HAP-1 (cell line): Measurements from ENCODE around the gene ECM1.

Experiments used
- DNase-seq, 2 experiments: peaks; one replicate each; pipeline ENCODE4 v3.0.0-alpha.2; 2016 to 2020; ENCODE audit warnings: low spot score in 2 of 2
- H3K27me3 ChIP-seq: fragments of 250-450 bp; sonication (Bioruptor Pico); 2 replicates; pipeline ENCODE4 v1.5.1; 2020; ENCODE audit warnings: low read depth, mild to moderate bottlenecking, moderate library complexity
- H3K36me3 ChIP-seq: fragments of 250-450 bp; sonication (Bioruptor Pico); replicated peaks from 2 replicates; pipeline ENCODE4 v1.5.1; 2020; ENCODE audit warnings: mild to moderate bottlenecking
- H3K4me1 ChIP-seq: fragments of 250-450 bp; sonication (Bioruptor Pico); 2 replicates; pipeline ENCODE4 v1.5.1; 2020; ENCODE audit warnings: mild to moderate bottlenecking
- H3K4me3 ChIP-seq: fragments of 250-450 bp; sonication (Bioruptor Pico); 2 replicates; pipeline ENCODE4 v1.5.1; 2020; ENCODE audit warnings: mild to moderate bottlenecking, moderate library complexity
- H3K9me3 ChIP-seq: fragments of 250-450 bp; sonication (Bioruptor Pico); 2 replicates; pipeline ENCODE4 v1.5.1; 2020; ENCODE audit warnings: mild to moderate bottlenecking, moderate library complexity
- in situ Hi-C: fragments of 300-500 bp; cut with MboI; formaldehyde crosslinking; loops from 3 replicates; pipeline ENCODE4 v1.14.3; 2020; ENCODE audit warnings: low sequenced_read_pairs, inconsistent platforms, mixed read lengths

Gene ECM1

GRCh38 chr1:150516050-150516591 lies 8.2 kb downstream of the ECM1 start:
- no peaks in the 10 kb centered on the region for H3K9me3 ChIP-seq
- H3K4me1 ChIP-seq = peaks cover 11% of the 10 kb centered on the region
- no peaks in the 10 kb centered on the region for H3K36me3 ChIP-seq
- H3K27me3 ChIP-seq = no peaks in the 10 kb centered on the region
- DNase-seq = peak in 1 of 2 experiments; percentile 52
- peak overlapping the region; percentile 48 for H3K4me3 ChIP-seq
- in situ Hi-C loops = no loop called here

- DNase-seq = peak in 1 of 2 experiments; percentile 90
- Histone ChIP-seq H3K4me1 (peaks cover 11% of the 10 kb centered on the region), H3K36me3 (no peaks in the 10 kb centered on the region), H3K9me3 (no peaks in the 10 kb centered on the region), H3K27me3 (no peaks in the 10 kb centered on the region), H3K4me3 (peak overlapping the region; percentile 48)
- in situ Hi-C loops = no loop called here
These were observed 8.7 kb downstream of the ECM1 start for GRCh38 chr1:150516616-150517015.

- in situ Hi-C loops = no loop called here
- DNase-seq = no peak
These were observed 13.5 kb downstream of the ECM1 start for GRCh38 chr1:150521196-150521968.

GRCh38 chr1:150525348-150525747 lies 17.4 kb downstream of the ECM1 start:
- H3K9me3 ChIP-seq = no peaks in the 10 kb centered on the region
- no peaks in the 10 kb centered on the region for H3K27me3 ChIP-seq
- DNase-seq = no peak
- in situ Hi-C loops = no loop called here
- no peaks in the 10 kb centered on the region for H3K4me1 ChIP-seq
- no peak overlapping the region for H3K4me3 ChIP-seq
- H3K36me3 ChIP-seq = no peaks in the 10 kb centered on the region

More at GRCh38 chr1:150521196-150521968, 13.5 kb downstream of the ECM1 start:
- H3K4me1 ChIP-seq = peaks cover 7% of the 10 kb centered on the region
- H3K27me3 ChIP-seq = no peaks in the 10 kb centered on the region
- H3K36me3 ChIP-seq = no peaks in the 10 kb centered on the region
- H3K9me3 ChIP-seq = no peaks in the 10 kb centered on the region
- H3K4me3 ChIP-seq = no peak overlapping the region

- H3K27me3 ChIP-seq = no peaks in the 10 kb centered on the region
- no peak overlapping the region for H3K4me3 ChIP-seq
- no peak for DNase-seq
- H3K4me1 ChIP-seq = no peaks in the 10 kb centered on the region
- in situ Hi-C loops = no loop called here
- H3K36me3 ChIP-seq = no peaks in the 10 kb centered on the region
- no peaks in the 10 kb centered on the region for H3K9me3 ChIP-seq
These were observed 20.3 kb downstream of the ECM1 start for GRCh38 chr1:150528196-150528595.

GRCh38 chr1:150529017-150529416 lies 21.1 kb downstream of the ECM1 start:
- Histone ChIP-seq H3K27me3 (no peaks in the 10 kb centered on the region), H3K9me3 (no peaks in the 10 kb centered on the region), H3K36me3 (no peaks in the 10 kb centered on the region), H3K4me3 (no peak overlapping the region), H3K4me1 (no peaks in the 10 kb centered on the region)
- in situ Hi-C loops = no loop called here
- no peak for DNase-seq

DNA sequence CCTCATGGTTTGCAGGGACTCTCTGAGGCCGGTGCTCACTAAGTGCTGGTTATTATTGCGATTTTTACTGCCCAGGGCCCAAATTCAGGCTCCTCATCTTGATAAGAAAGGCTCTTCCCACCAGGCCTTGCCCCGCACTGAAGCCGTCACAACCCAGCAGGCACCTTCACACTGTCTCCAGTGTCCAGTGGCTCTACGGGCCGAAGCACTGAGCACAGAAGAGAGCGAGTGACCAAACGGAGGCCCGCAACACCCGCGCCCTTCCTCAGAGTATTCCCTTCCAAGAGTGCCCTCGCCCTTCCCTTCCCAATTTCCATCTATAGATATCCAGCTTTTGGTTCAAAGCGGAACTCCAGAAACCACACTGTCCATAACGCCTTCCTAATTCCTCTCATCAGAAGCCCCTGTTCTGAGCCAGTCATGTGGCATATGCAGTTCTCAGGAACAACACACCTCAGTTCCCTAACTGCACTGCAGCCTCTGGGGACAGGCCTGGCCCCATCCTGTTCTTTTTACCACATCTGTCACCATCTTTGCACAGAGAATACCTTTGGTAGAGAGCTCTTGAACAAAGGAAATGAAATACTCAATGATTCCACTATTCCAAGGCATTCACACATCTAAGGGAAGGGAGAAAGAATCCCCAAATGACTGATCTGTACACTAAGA lies 22.7 kb downstream of the ECM1 start:
- no peaks in the 10 kb centered on the region for H3K9me3 ChIP-seq
- no peaks in the 10 kb centered on the region for H3K27me3 ChIP-seq
- H3K36me3 ChIP-seq = no peaks in the 10 kb centered on the region
- H3K4me3 ChIP-seq = no peak overlapping the region
- in situ Hi-C loops = no loop called here
- H3K4me1 ChIP-seq = no peaks in the 10 kb centered on the region
- no peak for DNase-seq

DNA sequence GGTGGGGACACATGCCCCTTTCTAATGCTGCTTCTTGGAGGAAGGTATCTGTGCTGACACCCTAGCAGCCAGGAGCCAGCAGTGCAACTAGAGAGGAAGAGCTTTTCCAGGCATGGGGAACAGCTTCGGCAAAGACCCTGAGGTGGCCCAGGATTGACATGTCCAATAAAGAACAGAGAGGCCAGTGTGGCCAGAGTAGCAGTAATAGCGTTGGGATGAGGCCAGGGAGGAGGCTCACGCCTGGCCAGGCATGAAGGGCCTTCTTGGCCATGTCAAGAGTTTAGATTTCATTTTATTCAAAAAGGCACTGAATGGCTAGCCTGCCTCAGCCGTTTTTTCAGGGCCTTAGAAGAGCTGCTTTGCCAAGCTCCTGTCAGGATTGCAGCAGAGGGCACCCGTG lies 25.0 kb downstream of the ECM1 start:
- no peaks in the 10 kb centered on the region for H3K36me3 ChIP-seq
- no peaks in the 10 kb centered on the region for H3K4me1 ChIP-seq
- no peaks in the 10 kb centered on the region for H3K9me3 ChIP-seq
- no peak overlapping the region for H3K4me3 ChIP-seq
- in situ Hi-C loops = no loop called here
- DNase-seq = no peak
- no peaks in the 10 kb centered on the region for H3K27me3 ChIP-seq

DNA sequence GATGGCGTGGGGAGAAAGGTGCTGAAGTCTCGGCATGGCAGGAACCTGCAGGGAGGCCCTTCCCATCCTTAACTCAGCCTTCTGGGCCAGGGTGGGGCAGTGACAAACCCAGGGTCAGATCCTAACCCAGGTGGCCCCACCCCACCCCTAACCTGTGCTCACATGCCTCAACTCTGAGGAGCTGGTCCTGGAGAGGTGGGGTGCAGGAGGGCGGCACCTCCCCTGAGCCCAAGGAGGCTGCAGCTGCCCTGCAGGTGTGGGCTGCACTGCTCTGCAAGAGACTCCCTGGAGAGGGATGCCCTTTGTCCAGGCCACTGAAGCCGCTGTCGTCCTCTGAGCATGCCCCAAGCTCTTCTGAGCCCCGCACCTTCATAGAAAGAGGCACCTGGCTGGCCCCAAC lies 26.1 kb downstream of the ECM1 start:
- H3K9me3 ChIP-seq = no peaks in the 10 kb centered on the region
- no peak for DNase-seq
- in situ Hi-C loops = no loop called here
- H3K36me3 ChIP-seq = no peaks in the 10 kb centered on the region
- no peaks in the 10 kb centered on the region for H3K4me1 ChIP-seq
- no peak overlapping the region for H3K4me3 ChIP-seq
- no peaks in the 10 kb centered on the region for H3K27me3 ChIP-seq

DNA sequence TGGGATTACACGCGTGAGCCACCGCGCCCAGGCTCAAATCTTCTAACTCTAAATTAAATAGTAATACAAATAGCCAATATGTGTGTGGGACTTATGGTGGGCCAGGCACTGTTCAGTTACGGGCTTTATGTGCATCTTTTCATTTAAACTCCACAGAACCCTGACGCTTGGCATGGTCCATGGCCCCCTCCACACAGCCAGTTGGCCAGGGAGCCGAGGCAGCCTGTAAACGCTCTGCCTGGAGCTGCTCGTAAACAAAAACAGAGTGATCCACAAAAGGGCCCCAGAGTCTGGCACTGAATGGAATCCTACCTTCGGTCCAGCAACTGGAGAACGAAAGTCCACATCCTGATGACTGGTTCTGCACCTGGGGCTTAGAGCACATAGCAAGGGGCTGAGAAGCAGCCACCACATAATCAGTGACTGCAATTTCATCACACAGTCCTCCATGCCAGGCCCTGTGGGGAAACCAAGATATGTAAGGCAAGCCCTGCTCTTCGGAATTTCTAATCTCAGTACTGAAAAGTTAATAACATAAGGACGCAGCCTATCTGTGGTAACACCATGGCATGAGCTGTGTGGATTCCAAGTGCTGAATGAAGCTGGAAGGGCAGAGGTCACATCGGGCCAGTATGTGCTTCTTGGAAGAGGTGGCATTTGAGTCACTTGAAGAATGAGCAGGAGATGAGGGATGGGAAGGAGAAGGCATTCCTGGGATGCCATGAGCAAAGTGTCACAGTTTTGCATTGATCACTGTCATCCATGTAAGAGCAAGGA lies 27.8 kb downstream of the ECM1 start:
- H3K36me3 ChIP-seq = no peaks in the 10 kb centered on the region
- H3K4me3 ChIP-seq = no peak overlapping the region
- no peak for DNase-seq
- in situ Hi-C loops = no loop called here
- no peaks in the 10 kb centered on the region for H3K4me1 ChIP-seq
- no peaks in the 10 kb centered on the region for H3K27me3 ChIP-seq
- H3K9me3 ChIP-seq = no peaks in the 10 kb centered on the region

- H3K36me3 ChIP-seq = no peaks in the 10 kb centered on the region
- DNase-seq = no peak
- in situ Hi-C loops = no loop called here
- no peak overlapping the region for H3K4me3 ChIP-seq
- H3K27me3 ChIP-seq = no peaks in the 10 kb centered on the region
- H3K4me1 ChIP-seq = no peaks in the 10 kb centered on the region
- H3K9me3 ChIP-seq = no peaks in the 10 kb centered on the region
These were observed 29.2 kb downstream of the ECM1 start for GRCh38 chr1:150536836-150537731.

GRCh38 chr1:150537732-150538684 lies 30.1 kb downstream of the ECM1 start:
- Histone ChIP-seq H3K9me3 (no peaks in the 10 kb centered on the region), H3K4me1 (no peaks in the 10 kb centered on the region), H3K4me3 (no peak overlapping the region), H3K36me3 (no peaks in the 10 kb centered on the region), H3K27me3 (no peaks in the 10 kb centered on the region)
- in situ Hi-C loops = no loop called here
- peak in 1 of 2 experiments; percentile 20 for DNase-seq
